Stimulated activated CD8-positive, alpha-beta memory T cell treated with anti-CD3 and anti-CD28 coated beads, Interleukin-12 subunit alpha, Interleukin-12 subunit beta, amount 100 ng/mL, for 4 hours (primary cell): ENCODE results near the gene RRAD.

Source experiments
- DNase-seq: peaks from one replicate; pipeline ENCODE4 v3.0.0-alpha.2; 2020; ENCODE audit warnings: low read depth

RRAD gene

DNA sequence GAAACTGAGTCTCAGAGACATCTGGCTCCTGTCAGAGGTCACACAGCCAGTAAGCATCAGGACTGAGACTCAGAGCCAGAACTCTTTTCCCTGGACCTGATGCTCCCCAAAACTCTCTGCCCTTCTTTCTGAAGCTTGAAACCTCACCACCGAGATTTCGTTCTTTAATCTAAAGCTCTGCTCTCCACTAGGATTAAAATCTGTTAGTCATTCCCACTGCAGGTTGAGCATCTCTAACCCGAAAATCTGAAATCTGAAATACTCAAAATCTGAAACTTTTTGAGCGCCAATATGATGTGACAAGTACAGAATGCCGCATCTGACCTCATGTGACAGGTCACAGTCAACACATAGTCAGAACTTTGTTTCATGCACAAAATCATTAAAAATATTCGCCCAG lies 8.8 kb downstream of the RRAD start:
- DNase-seq: no peak

DNA sequence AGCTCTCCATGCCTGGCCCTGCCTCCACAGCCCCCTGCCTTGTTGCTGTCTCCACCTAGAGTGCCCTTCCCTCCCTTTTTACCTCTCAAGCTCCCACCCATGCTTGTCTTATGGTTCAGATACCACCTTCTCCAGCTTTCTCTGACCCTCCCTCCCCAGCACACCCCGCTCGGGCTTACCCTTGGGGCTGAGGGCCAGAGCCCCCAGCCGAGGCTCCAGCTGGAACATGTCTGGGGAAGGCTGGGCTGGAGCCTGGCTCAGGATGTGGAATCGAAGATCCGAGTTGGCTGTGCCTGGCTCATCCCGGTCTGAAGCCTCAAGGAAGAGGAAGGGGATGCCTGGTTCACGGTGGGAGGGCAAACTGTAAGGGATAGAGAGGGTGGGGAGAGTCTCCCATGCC lies 10.3 kb downstream of the RRAD start:
- no peak for DNase-seq

- DNase-seq: no peak
Measured at GRCh38 chr16:66914541-66914940, 10.8 kb downstream of the RRAD start.

DNA sequence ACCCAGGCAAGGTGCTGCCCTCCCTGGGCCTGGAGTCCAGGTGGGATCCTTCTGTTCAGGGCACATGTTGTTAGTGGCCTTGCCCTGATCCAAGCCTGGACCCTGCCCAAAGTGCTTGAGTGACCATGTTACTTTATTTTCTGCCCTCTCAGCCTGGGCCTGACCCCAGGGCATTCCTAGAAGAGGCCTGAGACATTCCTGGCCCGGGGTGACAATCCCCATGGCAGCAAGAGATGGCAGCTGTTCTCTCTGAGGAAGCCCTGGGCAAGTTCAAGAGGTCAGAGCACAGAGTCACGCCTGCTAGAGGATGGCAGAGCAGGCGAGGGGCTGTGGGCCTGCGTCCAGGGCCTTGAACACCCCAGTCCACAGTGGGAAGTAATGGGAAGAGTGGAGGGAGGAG lies 11.6 kb downstream of the RRAD start:
- DNase-seq: no peak

- no peak for DNase-seq
Measured at GRCh38 chr16:66913081-66913480, 12.3 kb downstream of the RRAD start.

- no peak for DNase-seq
Measured at GRCh38 chr16:66911801-66912200, 13.5 kb downstream of the RRAD start.

GRCh38 chr16:66911112-66911511 lies 14.2 kb downstream of the RRAD start:
- DNase-seq: no peak

DNA sequence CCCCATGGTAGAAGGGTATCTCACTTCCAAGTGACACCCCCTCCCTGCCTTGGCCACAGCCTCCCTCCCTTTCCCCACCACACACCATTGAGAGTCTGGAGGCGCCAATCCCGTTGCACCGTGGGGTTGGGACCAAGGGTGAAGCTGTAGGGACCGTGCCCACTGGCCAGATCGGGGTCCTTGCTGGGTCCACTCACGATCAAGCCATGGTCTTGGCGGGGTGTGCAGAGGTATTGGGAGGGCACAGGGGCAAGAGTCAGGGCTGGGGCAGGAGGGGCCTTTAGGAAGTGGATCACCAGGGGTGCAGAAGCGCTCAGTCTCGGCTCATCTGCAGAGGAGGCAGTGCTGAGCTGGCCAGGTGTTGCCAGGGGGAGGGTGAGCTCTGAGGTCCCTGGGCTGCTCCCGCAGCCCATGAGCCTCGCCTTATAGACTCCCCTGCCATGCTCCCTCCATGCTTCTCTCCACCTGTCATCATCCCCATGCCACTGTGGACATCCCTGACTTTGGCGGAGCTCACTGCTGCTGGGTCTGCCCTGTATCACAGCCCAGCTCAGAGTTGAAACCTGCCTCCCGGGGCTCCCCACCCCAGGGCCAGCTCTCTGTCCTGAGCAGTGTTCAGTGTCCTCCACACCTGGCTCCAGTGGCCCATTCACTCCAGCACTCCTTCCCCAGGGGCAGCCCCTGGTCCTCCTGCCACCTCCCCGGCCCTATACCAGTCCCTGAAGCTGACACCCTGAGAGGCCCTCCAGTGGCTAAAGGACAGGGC lies 15.0 kb downstream of the RRAD start:
- no peak for DNase-seq

- DNase-seq: no peak
Measured at GRCh38 chr16:66908762-66909559, 16.4 kb downstream of the RRAD start.

GRCh38 chr16:66908116-66908515 lies 17.2 kb downstream of the RRAD start:
- no peak for DNase-seq

DNA sequence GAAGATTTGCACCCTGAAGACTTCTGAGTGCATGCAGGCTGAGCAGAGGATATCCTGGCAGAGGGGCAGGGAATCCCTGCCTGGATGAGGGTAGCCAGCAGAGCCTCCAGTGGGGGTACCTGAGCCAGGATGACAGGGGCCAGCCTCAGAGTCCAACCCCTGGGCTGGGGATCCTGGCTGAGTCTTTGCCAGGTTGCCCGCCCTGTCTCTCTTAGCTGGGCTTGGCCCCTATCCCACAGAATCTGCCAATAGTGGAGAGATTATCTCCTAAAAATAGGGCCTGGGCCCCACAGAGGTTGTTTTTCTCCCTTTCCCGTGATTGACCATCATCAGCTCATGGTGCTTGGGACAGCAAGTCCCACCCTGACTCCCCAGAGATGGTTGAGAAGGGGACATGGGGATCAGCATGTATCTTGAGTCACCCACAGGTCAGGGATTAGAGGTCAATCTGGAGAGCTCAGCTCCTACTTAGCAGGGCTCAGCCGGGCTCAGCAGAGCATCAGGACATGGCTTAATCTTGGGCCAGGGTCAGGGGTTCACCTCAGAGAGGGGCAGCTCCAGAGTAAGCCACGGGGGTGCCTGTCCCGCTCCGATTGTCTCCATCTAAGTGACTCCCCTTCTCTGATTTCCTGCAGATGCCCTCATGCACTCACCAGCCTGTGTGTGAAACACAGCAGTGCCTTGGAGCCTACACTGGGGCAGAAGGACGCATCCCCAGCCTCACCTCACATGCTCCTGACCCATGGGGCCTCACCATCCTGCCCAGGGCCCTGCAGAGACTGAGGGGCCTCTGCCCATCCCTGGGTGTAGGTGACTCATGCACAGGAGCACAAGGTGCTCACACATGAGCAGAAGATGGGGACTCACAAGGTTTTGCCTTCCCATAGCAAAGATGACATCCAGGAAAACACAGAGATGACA lies 18.2 kb downstream of the RRAD start:
- no peak for DNase-seq

GRCh38 chr16:66905633-66906539 lies 19.4 kb downstream of the RRAD start:
- DNase-seq: no peak

DNA sequence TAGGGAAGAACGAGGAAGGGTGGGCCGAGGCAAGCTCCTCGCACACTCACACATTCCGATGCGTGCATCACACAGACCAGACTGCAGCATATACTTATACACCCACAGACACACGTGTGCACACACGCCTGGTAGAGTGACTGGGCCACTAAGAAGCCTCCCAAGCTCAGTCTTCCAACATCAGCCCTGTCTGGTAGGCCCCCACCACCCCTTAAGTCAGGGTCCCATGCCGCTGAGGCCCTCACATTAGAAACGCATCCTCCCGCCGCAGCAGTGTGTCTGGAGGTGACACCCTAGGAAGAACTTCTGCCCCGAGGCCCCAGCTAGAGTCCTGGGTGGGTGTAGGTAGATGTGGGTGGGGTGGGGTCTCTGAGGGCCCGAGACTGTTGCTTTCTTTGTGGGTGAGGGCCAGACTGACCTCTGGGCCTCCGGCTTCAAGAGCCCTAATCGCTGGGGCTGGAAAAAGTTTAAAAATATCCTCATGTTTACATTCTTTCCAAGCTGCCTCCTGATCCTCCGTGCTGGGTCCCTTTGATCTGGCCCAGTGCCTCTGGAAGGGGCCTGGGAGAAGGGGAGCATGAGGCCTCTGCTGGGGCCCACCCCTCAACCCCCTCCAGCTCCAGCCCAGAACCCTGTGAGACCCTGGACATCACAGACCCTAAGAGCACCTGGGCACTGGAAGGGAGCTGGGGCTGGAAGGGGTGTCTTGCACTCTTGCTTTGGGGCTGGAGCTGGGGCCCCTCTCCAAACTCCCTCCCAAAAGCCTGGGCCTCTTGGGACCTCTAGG lies 20.3 kb downstream of the RRAD start:
- no peak for DNase-seq

GRCh38 chr16:66904428-66904845 lies 20.9 kb downstream of the RRAD start:
- no peak for DNase-seq

GRCh38 chr16:66903544-66904427 lies 21.5 kb downstream of the RRAD start:
- no peak for DNase-seq

- no peak for DNase-seq
Measured at GRCh38 chr16:66902648-66903543, 22.4 kb downstream of the RRAD start.

DNA sequence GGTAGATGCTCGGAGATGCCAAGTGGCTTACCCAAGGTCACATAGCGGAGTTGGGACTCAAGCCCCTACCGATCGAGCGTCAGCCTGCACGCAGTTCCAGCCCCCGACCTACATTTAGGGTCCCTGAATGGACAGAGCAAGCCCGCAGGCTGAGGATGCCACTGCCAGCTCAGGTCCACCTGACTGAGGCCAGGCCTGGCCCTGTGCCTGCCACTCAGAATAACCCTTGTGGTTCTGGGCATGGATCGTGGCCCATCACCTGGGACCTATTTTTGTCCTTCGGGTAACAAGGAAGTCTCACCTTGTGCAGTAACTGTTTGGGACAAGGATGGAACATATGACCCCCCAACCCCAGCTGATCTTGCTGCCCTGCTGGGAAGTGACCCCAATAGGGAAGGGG lies 23.7 kb downstream of the RRAD start:
- DNase-seq: no peak

DNA sequence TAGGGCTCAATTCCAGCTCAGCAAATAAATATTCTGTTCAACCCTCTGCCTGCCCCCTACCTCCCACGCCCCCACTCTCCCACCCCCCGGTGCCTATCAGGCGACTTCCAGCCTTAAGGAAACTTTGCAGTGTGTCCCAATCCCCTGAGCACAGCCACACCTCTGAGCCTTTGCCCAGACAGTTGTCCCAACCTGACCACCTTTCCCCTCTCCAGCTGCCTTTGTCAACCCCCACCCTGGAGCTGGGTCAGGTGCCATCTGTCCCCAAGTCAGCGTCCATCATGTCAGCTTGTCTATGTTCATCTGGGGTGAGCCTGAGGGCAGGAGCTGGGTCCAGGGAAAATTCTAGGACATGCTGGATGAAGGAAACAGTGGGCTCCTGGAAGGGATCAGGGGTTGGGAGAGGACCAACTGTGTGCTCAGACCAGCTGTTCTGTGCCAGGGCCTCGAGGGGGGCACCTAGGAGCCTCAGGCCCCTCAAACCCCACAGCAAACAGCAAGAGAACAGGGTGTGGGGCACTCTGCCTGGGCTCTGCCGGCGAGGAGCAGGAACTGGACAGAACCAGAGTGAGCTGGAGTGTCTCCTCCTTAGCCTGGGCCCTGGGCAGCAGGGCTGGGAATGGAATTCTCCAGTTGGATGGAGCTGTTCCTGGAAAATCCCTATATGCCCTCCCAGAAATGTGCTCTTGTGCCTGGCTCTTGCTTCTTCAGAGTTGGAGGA lies 24.5 kb downstream of the RRAD start:
- DNase-seq: no peak
